ENCODE data around the gene MANSC4. TPM values are rescaled to one million over a fixed set of nuclear protein-coding genes. Genes with fewer than 3 reads are reported as not detected.

The MANSC4 gene
- total RNA-seq, 4 donors from 2014 or later: not detected

GRCh38 chr12:27822076-27822712, 42.2 kb upstream of the MANSC4 start:
- H3K27me3 ChIP-seq: no peaks in the 10 kb centered on the region
- H3K4me3 ChIP-seq: no peak overlapping the region
- peaks cover 0 to 12% (median 2%) of the 10 kb centered on the region in 4 donors for H3K4me1 ChIP-seq
- H3K9me3 ChIP-seq: no peaks in the 10 kb centered on the region
- DNase-seq: peak in 1 of 3 donors; percentile 42
- no peak for TF ChIP-seq CTCF (IDR thresholded peaks at IDR 0.05)
- no peak for TF ChIP-seq POLR2A (IDR thresholded peaks at IDR 0.05)
- H3K27ac ChIP-seq: peak overlapping the region in 1 of 4 donors; percentile 20
- no peaks in the 10 kb centered on the region for H3K36me3 ChIP-seq

- H3K4me1 ChIP-seq: peaks cover 0 to 12% (median 2%) of the 10 kb centered on the region in 4 donors
- peak; percentile 22 to 70 (median 51) for DNase-seq
- H3K4me3 ChIP-seq: no peak overlapping the region
- H3K36me3 ChIP-seq: no peaks in the 10 kb centered on the region
- H3K9me3 ChIP-seq: no peaks in the 10 kb centered on the region
- no peak for TF ChIP-seq POLR2A (IDR thresholded peaks at IDR 0.05)
- TF ChIP-seq CTCF (IDR thresholded peaks at IDR 0.05): peak; percentile 69 to 84 (median 74)
- no peak overlapping the region for H3K27ac ChIP-seq
- no peaks in the 10 kb centered on the region for H3K27me3 ChIP-seq
Observed at GRCh38 chr12:27821259-27821973, 41.4 kb upstream of the MANSC4 start.

- Histone ChIP-seq H3K27ac (no peak overlapping the region), H3K4me3 (no peak overlapping the region), H3K27me3 (no peaks in the 10 kb centered on the region), H3K9me3 (no peaks in the 10 kb centered on the region), H3K4me1 (peaks cover 0 to 12% (median 2%) of the 10 kb centered on the region in 4 donors), H3K36me3 (no peaks in the 10 kb centered on the region)
- no peak for TF ChIP-seq CTCF (IDR thresholded peaks at IDR 0.05)
- TF ChIP-seq POLR2A (IDR thresholded peaks at IDR 0.05): no peak
- DNase-seq: no peak
Observed at GRCh38 chr12:27820564-27820963, 40.5 kb upstream of the MANSC4 start.

GRCh38 chr12:27818401-27818918, 38.4 kb upstream of the MANSC4 start:
- Histone ChIP-seq H3K4me3 (no peak overlapping the region), H3K9me3 (no peaks in the 10 kb centered on the region), H3K36me3 (no peaks in the 10 kb centered on the region), H3K4me1 (peaks cover 0 to 19% (median 2%) of the 10 kb centered on the region in 4 donors), H3K27me3 (no peaks in the 10 kb centered on the region), H3K27ac (no peak overlapping the region)
- no peak for DNase-seq
- TF ChIP-seq POLR2A (IDR thresholded peaks at IDR 0.05) (no peak), CTCF (IDR thresholded peaks at IDR 0.05) (no peak)

- Histone ChIP-seq H3K27ac (no peak overlapping the region), H3K27me3 (no peaks in the 10 kb centered on the region), H3K36me3 (no peaks in the 10 kb centered on the region), H3K4me3 (no peak overlapping the region), H3K9me3 (no peaks in the 10 kb centered on the region), H3K4me1 (peaks cover 0 to 19% (median 2%) of the 10 kb centered on the region in 4 donors)
- TF ChIP-seq CTCF (IDR thresholded peaks at IDR 0.05): no peak
- TF ChIP-seq POLR2A (IDR thresholded peaks at IDR 0.05): no peak
- DNase-seq: no peak
Observed at GRCh38 chr12:27817766-27818165, 37.7 kb upstream of the MANSC4 start.
